Right lobe of liver (tissue), 4 donors: ENCODE measurements around the gene PITX3.

Experiments
- CTCF ChIP-seq, 4 donors: fragments of 200-600 bp in 3 of 4; fragments of 450-650 bp in 1 of 4; IDR thresholded peaks; one replicate each; pipeline versions ENCODE4 v1.5.1 to v1.8.0; 2016 to 2022; ENCODE audit warnings: antibody characterized with exemption in 4 of 4, mild to moderate bottlenecking in 2 of 4
- POLR2A ChIP-seq: fragments of 450-650 bp; IDR thresholded peaks from one replicate; pipeline ENCODE4 v1.6.1; 2017; ENCODE audit warnings: antibody characterized with exemption, mild to moderate bottlenecking
- donor health status: DM: no; HTN: no; CAD: no.
- donor health status: DM: no; HTN: no; CAD: no.
- donor health status: DM: no; HTN: yes; CAD: no.

DNA sequence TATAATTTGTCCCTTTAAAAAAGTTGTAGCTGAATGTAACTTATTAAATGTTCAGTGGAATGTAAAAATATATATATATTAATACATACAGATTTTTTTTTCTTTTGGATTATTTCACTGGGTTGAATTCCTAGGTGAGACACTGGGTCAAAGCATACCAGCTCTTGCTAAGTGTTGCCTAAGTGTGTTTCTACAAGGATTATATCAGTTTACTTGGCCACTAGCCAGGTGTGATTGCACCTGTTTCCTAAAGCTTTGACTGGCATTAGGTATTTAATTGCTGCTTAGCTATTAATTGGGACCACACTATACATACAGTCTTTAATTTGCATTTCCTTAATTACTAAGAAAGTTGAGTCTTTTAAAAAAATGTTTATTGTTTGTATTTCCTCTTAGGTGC lies 20.7 kb downstream of the PITX3 start:
- TF ChIP-seq POLR2A, result no peak
- no peak for TF ChIP-seq CTCF (IDR thresholded peaks at IDR 0.05)
